Measurements from ENCODE around the gene TMPRSS9.

DNA sequence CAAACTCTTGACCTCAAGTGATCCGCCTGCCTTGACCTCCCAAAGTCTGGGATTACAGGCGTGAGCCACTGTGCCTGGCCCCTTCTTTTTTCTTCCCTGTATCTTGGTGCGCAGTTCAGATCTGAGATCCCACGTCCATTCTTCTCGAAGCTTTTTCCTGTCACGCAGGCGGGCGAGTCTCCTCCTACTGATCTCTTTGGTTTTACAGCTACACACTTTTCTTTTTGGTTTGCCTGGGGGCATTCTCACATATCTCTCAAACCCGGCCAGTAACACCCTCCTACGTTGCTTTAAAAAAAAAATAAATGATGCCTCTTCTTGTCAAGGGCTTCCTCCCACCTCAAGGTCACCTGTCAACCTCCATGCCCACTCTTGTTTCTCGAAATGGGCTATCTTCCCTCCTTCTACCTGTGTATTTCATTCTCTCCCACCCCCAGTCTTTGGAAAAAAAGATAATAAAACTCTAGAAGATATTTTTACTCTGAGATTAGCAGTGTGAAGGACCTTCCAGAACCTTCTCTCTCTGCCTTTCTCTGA, 12.1 kb downstream of the TMPRSS9 start:
- TF ChIP-seq POLR2A (IDR thresholded peaks at IDR 0.05; ENCODE audit: low read length) = no peak
- TF ChIP-seq GATA1 (IDR thresholded peaks at IDR 0.05; ENCODE audit: low read depth, low read length) = no peak

Data from erythroblast (primary cell).